ENCODE data around the gene PIK3C3. TPM values are rescaled to one million over a fixed set of nuclear protein-coding genes. Genes with fewer than 3 reads are reported as not detected.

The PIK3C3 gene
- total RNA-seq, 4 donors from 2014 or later: 24.3 to 39.1 (median 28.8) TPM

- Histone ChIP-seq H3K36me3 (peaks cover 9 to 63% (median 30%) of the 10 kb centered on the region in 4 donors), H3K27me3 (no peaks in the 10 kb centered on the region), H3K27ac (replicated peaks in 1 of 4) (no peak overlapping the region), H3K9me3 (no peaks in the 10 kb centered on the region), H3K4me3 (no peak overlapping the region), H3K4me1 (no peaks in the 10 kb centered on the region)
- intact Hi-C loops (cut with DNase I): loop anchor here (10.0 kb wide), 1 partner anchor 63 kb away; no protein-coding TSS in a partner anchor
- no peak for TF ChIP-seq EP300 (IDR thresholded peaks at IDR 0.05)
- no peak for TF ChIP-seq CTCF (IDR thresholded peaks at IDR 0.05)
- TF ChIP-seq POLR2A (IDR thresholded peaks at IDR 0.05; ENCODE audit: low read depth): no peak
- no peak for TF ChIP-seq POLR2AphosphoS5 (IDR thresholded peaks at IDR 0.05)
- no peak for DNase-seq (ENCODE audit: extremely low spot score)
- WGBS: 83% methylated on average over 2 of the region's 2 CpGs
Measured at GRCh38 chr18:41992066-41992465, 37.0 kb downstream of the PIK3C3 start.

GRCh38 chr18:41992703-41993102 lies 37.7 kb downstream of the PIK3C3 start:
- peaks cover 12 to 69% (median 34%) of the 10 kb centered on the region in 4 donors for H3K36me3 ChIP-seq
- no peaks in the 10 kb centered on the region for H3K27me3 ChIP-seq
- no peak overlapping the region for H3K27ac ChIP-seq (replicated peaks in 1 of 4)
- TF ChIP-seq POLR2AphosphoS5 (IDR thresholded peaks at IDR 0.05): no peak
- no peak for TF ChIP-seq CTCF (IDR thresholded peaks at IDR 0.05)
- no peak for TF ChIP-seq POLR2A (IDR thresholded peaks at IDR 0.05; ENCODE audit: low read depth)
- no peak for TF ChIP-seq EP300 (IDR thresholded peaks at IDR 0.05)
- DNase-seq (ENCODE audit: extremely low spot score): no peak
- WGBS: 88% methylated on average over 4 of the region's 4 CpGs
- H3K4me3 ChIP-seq: no peak overlapping the region
- intact Hi-C loops (cut with DNase I): loop anchor here (10.0 kb wide), 1 partner anchor 62 kb away; no protein-coding TSS in a partner anchor
- H3K9me3 ChIP-seq: no peaks in the 10 kb centered on the region
- H3K4me1 ChIP-seq: no peaks in the 10 kb centered on the region

GRCh38 chr18:41993151-41993550 lies 38.1 kb downstream of the PIK3C3 start:
- Histone ChIP-seq H3K9me3 (no peaks in the 10 kb centered on the region), H3K27me3 (no peaks in the 10 kb centered on the region), H3K36me3 (peaks cover 11 to 69% (median 35%) of the 10 kb centered on the region in 4 donors), H3K4me3 (no peak overlapping the region), H3K27ac (replicated peaks in 1 of 4) (no peak overlapping the region), H3K4me1 (no peaks in the 10 kb centered on the region)
- intact Hi-C loops (cut with DNase I): loop anchor here (10.0 kb wide), 1 partner anchor 62 kb away; no protein-coding TSS in a partner anchor
- no peak for DNase-seq (ENCODE audit: extremely low spot score)
- TF ChIP-seq CTCF (IDR thresholded peaks at IDR 0.05): no peak
- no peak for TF ChIP-seq POLR2AphosphoS5 (IDR thresholded peaks at IDR 0.05)
- no peak for TF ChIP-seq EP300 (IDR thresholded peaks at IDR 0.05)
- no peak for TF ChIP-seq POLR2A (IDR thresholded peaks at IDR 0.05; ENCODE audit: low read depth)
- WGBS: 90% methylated on average over 2 of the region's 2 CpGs

- WGBS: 89% methylated on average over 1 of the region's 1 CpG
- TF ChIP-seq POLR2A (IDR thresholded peaks at IDR 0.05; ENCODE audit: low read depth): no peak
- no peak for TF ChIP-seq CTCF (IDR thresholded peaks at IDR 0.05)
- no peak for TF ChIP-seq POLR2AphosphoS5 (IDR thresholded peaks at IDR 0.05)
- TF ChIP-seq EP300 (IDR thresholded peaks at IDR 0.05): no peak
Measured at GRCh38 chr18:41996020-41996419, 41.0 kb downstream of the PIK3C3 start.

GRCh38 chr18:41999751-42000150 lies 44.7 kb downstream of the PIK3C3 start:
- TF ChIP-seq POLR2A (IDR thresholded peaks at IDR 0.05; ENCODE audit: low read depth) (no peak), POLR2AphosphoS5 (IDR thresholded peaks at IDR 0.05) (no peak), EP300 (IDR thresholded peaks at IDR 0.05) (no peak), CTCF (IDR thresholded peaks at IDR 0.05) (no peak)
- Histone ChIP-seq H3K27me3 (no peaks in the 10 kb centered on the region), H3K9me3 (no peaks in the 10 kb centered on the region), H3K4me1 (no peaks in the 10 kb centered on the region), H3K36me3 (peaks cover 26 to 66% (median 55%) of the 10 kb centered on the region in 4 donors), H3K27ac (replicated peaks in 1 of 4) (no peak overlapping the region), H3K4me3 (no peak overlapping the region)
- DNase-seq (ENCODE audit: extremely low spot score): no peak
- intact Hi-C loops (cut with DNase I): loop anchor here (10.0 kb wide), 1 partner anchor 55 kb away; no protein-coding TSS in a partner anchor
- 81% methylated on average over 4 of the region's 4 CpGs for WGBS

More at GRCh38 chr18:41996020-41996419, 41.0 kb downstream of the PIK3C3 start:
- H3K4me3 ChIP-seq: no peak overlapping the region
- H3K27ac ChIP-seq (replicated peaks in 1 of 4): no peak overlapping the region
- no peaks in the 10 kb centered on the region for H3K9me3 ChIP-seq
- H3K36me3 ChIP-seq: peaks cover 11 to 73% (median 46%) of the 10 kb centered on the region in 4 donors
- intact Hi-C loops (cut with DNase I): loop anchor here (10.0 kb wide), 1 partner anchor 59 kb away; no protein-coding TSS in a partner anchor
- DNase-seq (ENCODE audit: extremely low spot score): no peak
- H3K4me1 ChIP-seq: no peaks in the 10 kb centered on the region
- no peaks in the 10 kb centered on the region for H3K27me3 ChIP-seq

Measured in esophagus muscularis mucosa (tissue), 4 donors.